Measurements from ENCODE around the gene SSU72. TPM values are rescaled to one million over a fixed set of nuclear protein-coding genes. Genes with fewer than 3 reads are reported as not detected.

The SSU72 gene
- total RNA-seq, 1 donor from 2014 or later: 134 TPM

DNA sequence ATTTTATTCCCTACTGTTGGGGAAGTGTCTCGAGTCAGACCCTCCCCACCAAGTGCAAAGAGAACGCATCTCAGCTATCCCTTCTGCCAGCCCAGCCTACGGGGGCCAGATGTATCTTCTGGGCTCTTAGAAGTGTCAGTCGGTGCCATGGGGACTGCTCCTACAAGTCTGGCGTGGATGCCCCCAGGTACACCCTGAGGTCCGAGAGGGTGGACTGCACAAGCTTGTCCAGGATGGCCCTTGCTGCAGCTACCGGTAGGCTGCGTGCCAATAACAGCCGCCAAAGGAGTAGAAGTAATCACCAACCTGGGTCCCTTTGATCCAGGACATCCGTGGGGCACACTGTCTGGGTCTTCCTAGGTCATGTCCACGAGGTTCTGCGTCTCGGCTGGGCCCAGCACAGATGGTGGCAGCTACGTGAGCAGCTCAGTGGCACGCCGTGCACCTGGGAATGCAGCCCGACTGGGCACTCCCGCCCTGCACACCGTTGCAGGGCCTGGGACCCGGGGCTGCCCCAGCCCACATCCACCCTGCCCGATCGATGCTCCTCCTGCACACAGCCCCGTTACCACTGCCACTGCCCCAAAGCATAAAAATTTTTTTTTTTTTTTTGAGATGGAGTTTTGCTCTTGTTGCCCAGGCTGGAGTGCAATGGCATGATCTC, 8.8 kb upstream of the SSU72 start:
- Mint-ChIP-seq H3K4me3 (no peak overlapping the region), H3K36me3 (ENCODE audit: low read depth) (no peaks in the 10 kb centered on the region), H3K4me1 (no peaks in the 10 kb centered on the region), H3K27me3 (ENCODE audit: low read depth) (peaks cover 90% of the 10 kb centered on the region), H3K9me3 (no peaks in the 10 kb centered on the region), H3K27ac (ENCODE audit: unreplicated experiment) (no peak overlapping the region)
- no peak for DNase-seq (ENCODE audit: low read depth, low spot score)
- TF ChIP-seq, protein P1, sequence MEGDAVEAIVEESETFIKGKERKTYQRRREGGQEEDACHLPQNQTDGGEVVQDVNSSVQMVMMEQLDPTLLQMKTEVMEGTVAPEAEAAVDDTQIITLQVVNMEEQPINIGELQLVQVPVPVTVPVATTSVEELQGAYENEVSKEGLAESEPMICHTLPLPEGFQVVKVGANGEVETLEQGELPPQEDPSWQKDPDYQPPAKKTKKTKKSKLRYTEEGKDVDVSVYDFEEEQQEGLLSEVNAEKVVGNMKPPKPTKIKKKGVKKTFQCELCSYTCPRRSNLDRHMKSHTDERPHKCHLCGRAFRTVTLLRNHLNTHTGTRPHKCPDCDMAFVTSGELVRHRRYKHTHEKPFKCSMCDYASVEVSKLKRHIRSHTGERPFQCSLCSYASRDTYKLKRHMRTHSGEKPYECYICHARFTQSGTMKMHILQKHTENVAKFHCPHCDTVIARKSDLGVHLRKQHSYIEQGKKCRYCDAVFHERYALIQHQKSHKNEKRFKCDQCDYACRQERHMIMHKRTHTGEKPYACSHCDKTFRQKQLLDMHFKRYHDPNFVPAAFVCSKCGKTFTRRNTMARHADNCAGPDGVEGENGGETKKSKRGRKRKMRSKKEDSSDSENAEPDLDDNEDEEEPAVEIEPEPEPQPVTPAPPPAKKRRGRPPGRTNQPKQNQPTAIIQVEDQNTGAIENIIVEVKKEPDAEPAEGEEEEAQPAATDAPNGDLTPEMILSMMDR (conservative IDR thresholded peaks at IDR 0.05): no peak

DNA sequence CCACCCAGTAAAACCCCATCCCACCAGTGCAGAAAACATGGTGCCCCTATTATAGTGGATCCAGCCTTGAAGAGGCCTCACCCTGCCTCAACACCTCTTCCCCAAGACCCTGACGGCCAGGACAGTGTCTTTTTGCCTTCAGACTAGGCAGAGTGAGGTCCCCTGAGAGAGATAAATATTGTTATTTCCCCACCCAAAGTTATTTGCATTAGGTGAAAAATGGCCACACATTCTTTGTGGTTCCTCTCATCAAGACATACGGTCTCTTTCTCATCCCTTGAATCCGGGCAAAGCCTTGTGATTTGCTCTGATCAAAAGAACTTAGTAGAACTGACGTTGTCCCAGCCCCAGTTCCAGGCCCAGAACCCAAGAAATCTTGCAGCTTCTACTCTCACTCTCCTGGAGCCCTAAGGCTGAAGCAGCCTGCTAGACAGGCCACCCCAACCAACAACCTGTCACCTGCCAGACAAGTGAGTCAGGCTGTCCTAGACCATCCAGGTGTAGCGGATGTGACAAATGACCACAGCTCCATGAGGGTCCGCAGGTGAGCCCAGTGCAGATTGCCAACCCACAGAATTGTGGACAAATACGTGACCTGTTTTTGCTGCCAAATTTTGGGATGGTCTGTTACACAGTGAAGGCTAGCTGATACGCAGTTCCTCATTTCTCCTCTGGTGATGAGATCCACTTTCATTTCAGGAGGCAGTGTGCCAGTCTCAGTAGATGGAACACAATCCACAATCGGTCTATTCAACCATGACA, 8.1 kb upstream of the SSU72 start:
- DNase-seq (ENCODE audit: low read depth, low spot score): no peak
- H3K36me3 Mint-ChIP-seq (ENCODE audit: low read depth): no peaks in the 10 kb centered on the region
- peak overlapping the region; percentile 19 for H3K4me3 Mint-ChIP-seq
- no peaks in the 10 kb centered on the region for H3K4me1 Mint-ChIP-seq
- H3K27ac Mint-ChIP-seq (ENCODE audit: unreplicated experiment): no peak overlapping the region
- TF ChIP-seq, protein P1 (conservative IDR thresholded peaks at IDR 0.05): no peak
- peaks cover 90% of the 10 kb centered on the region for H3K27me3 Mint-ChIP-seq (ENCODE audit: low read depth)
- no peaks in the 10 kb centered on the region for H3K9me3 Mint-ChIP-seq

DNA sequence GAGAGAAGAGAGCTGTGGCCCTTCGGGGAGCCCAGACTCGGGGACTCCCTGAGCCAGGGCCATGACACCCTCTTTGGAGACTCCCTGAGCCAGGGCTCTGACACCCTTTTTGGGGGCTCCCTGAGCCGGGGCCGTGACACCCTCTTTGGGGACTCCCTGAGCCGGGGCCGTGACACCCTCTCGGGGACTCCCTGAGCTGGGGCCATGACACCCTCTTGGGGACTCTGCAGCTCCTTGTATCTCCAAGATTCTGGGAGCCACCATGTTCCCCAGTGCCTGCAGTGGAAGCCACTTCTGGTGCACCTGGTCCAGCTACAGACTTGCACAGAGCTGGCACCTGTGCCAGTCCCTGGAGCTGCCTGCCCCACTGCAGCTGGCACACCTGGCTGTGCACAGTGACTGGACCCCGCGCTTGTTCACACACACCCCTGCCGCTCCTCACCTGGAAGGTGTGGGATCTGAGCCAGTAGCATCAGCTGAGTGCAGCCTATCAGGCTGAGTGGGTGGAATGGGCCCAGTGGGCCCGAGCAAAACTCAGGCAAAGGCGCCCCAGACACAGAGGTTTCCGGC, 3.8 kb upstream of the SSU72 start:
- TF ChIP-seq, protein P1 (conservative IDR thresholded peaks at IDR 0.05): no peak
- DNase-seq (ENCODE audit: low read depth, low spot score): no peak
- peaks cover 50% of the 10 kb centered on the region for H3K27me3 Mint-ChIP-seq (ENCODE audit: low read depth)
- H3K4me1 Mint-ChIP-seq: peaks cover 9% of the 10 kb centered on the region
- H3K9me3 Mint-ChIP-seq: no peaks in the 10 kb centered on the region
- H3K4me3 Mint-ChIP-seq: peak overlapping the region; percentile 27
- H3K36me3 Mint-ChIP-seq (ENCODE audit: low read depth): no peaks in the 10 kb centered on the region
- no peak overlapping the region for H3K27ac Mint-ChIP-seq (ENCODE audit: unreplicated experiment)

DNA sequence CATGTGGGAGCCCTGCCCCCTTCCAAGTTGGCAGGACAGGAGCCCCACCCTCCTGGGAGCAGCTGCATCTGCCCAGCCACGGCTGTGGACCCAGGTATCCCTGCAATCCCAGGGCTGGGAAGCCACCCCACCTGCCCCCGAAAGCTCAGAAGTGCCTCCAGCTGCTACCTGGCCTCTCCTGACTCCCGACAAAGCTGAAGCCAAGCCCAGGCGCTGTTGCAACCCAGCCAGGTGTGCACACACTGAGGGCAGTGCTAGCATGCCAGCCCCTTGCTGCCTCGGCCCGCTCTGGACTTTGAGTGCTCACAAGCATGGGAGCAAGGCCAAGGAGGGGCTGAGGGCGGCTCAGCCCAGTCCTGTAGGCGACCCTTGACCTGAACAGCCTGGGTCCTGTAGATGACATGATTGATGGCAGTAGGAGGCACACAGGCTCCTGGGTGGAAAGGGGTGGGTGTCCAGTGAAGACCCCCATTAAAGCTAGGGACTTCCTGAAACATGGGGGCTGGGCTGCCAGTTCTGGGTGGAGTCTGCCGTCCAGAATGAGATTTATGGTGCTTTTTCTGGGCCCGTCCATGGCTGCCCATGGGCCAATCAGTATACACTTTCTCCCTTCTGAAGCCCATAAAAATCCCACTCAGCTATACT, 2.8 kb upstream of the SSU72 start:
- Mint-ChIP-seq H3K4me3 (no peak overlapping the region), H3K27me3 (ENCODE audit: low read depth) (peaks cover 40% of the 10 kb centered on the region), H3K9me3 (no peaks in the 10 kb centered on the region), H3K27ac (ENCODE audit: unreplicated experiment) (no peak overlapping the region), H3K36me3 (ENCODE audit: low read depth) (no peaks in the 10 kb centered on the region), H3K4me1 (peaks cover 13% of the 10 kb centered on the region)
- TF ChIP-seq, protein P1 (conservative IDR thresholded peaks at IDR 0.05): no peak
- DNase-seq (ENCODE audit: low read depth, low spot score): no peak

DNA sequence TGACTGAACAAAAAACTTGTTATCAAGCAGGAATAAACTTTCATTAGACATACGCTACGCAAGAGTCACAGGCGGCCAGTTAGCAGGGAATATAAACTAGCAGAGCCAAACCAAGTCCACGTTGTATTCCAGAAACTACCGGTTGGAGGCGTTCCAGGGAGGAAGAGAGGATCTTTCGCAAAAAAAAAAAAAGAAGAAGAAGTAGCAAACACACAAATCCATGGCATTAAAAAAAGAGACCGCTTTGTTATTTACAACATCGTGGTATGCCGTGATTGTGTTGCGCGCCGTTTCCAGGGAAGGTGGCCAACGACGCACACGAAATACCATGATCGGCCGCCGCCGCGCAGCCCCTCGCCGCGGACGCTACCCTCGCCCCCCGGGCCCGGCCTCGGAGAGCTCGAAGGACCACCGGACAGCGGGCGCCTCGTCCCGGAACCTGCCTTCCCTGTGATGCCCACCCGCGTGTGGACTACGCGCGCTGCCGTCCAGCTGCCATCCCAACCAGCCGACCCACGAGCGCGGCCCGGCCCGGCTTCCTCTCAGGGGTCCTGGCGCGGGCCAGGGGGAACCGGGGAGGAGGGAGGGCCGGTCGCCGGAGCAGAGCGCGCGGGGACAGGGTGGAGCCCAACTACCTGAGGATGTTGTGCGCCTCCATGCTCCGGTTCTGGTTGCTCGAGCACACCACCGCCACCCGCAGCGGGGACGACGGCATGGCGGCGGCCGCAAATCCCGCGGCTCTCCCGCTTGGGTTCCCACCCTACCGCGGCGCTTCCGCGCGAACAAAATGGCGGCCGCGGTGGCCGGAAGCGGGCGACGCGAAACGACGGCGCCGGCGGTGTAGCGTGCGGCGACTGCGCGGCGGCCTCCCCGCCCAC, 581 bp downstream of the SSU72 start:
- Mint-ChIP-seq H3K27ac (ENCODE audit: unreplicated experiment) (peak overlapping the region; percentile 92), H3K36me3 (ENCODE audit: low read depth) (no peaks in the 10 kb centered on the region), H3K4me3 (peak overlapping the region; percentile 93), H3K4me1 (peaks cover 23% of the 10 kb centered on the region), H3K9me3 (no peaks in the 10 kb centered on the region), H3K27me3 (ENCODE audit: low read depth) (peaks cover 10% of the 10 kb centered on the region)
- peak; percentile 56 for DNase-seq (ENCODE audit: low read depth, low spot score)
- TF ChIP-seq, protein P1 (conservative IDR thresholded peaks at IDR 0.05): peak; percentile 60
